Hepatocyte (in vitro differentiated cells): Measurements from ENCODE around the gene RPS5. TPM values are rescaled to one million over a fixed set of nuclear protein-coding genes. Genes with fewer than 3 reads are reported as not detected.
A peak's percentile ranks its signal among the peaks of the same experiment; 100 is the strongest.
"Not testable (repeated sequence)": the region's sequence is repeated elsewhere in the genome, so short reads cannot be mapped to it uniquely, and the experiment has no call there.

Experiments used
- DNase-seq: peaks from one replicate; pipeline ENCODE4 v3.0.0-alpha.2; 2016; ENCODE audit warnings: low spot score
- H2AFZ ChIP-seq: fragments of 200-600 bp; sonication (generic); 2 replicates; pipeline ENCODE4 v1.6.0; 2016; ENCODE audit warnings: antibody characterized with exemption, mild to moderate bottlenecking
- H3K27ac ChIP-seq: fragments of 200-600 bp; sonication (generic); 2 replicates; pipeline ENCODE4 v1.5.1; 2016; ENCODE audit warnings: mild to moderate bottlenecking
- H3K27me3 ChIP-seq: fragments of 200-600 bp; sonication (generic); 2 replicates; pipeline ENCODE4 v1.6.1; 2016
- H3K36me3 ChIP-seq: fragments of 200-600 bp; sonication (generic); replicated peaks from 2 replicates; pipeline ENCODE4 v1.5.1; 2016; ENCODE audit warnings: low read depth; ENCODE audit not compliant: insufficient read depth
- H3K4me1 ChIP-seq: fragments of 200-600 bp; sonication (generic); 2 replicates; pipeline ENCODE4 v1.5.1; 2016; ENCODE audit warnings: mild to moderate bottlenecking, moderate library complexity; ENCODE audit not compliant: insufficient read depth
- H3K4me2 ChIP-seq: fragments of 200-600 bp; sonication (generic); 2 replicates; pipeline ENCODE4 v1.6.0; 2016
- H3K4me3 ChIP-seq: fragments of 200-600 bp; sonication (generic); 2 replicates; pipeline ENCODE4 v1.5.1; 2016; ENCODE audit warnings: mild to moderate bottlenecking
- H3K79me2 ChIP-seq: fragments of 200-600 bp; sonication (generic); 2 replicates; pipeline ENCODE4 v1.6.0; 2017; ENCODE audit warnings: mild to moderate bottlenecking
- H3K9me2 ChIP-seq: fragments of 200-600 bp; sonication (generic); replicated peaks from 2 replicates; pipeline ENCODE4 v1.6.0; 2017; ENCODE audit warnings: mild to moderate bottlenecking; ENCODE audit not compliant: insufficient read depth
- H3K9me3 ChIP-seq: fragments of 200-600 bp; sonication (generic); 2 replicates; pipeline ENCODE4 v1.5.1; 2016; ENCODE audit warnings: low read depth, mild to moderate bottlenecking
- H4K20me1 ChIP-seq: fragments of 200-600 bp; sonication (generic); 2 replicates; pipeline ENCODE4 v1.6.0; 2016; ENCODE audit warnings: mild to moderate bottlenecking; ENCODE audit not compliant: insufficient read depth, poor library complexity, severe bottlenecking
- CTCF ChIP-seq: fragments of 200-600 bp; sonication (generic); IDR thresholded peaks from 2 replicates; pipeline ENCODE4 v1.5.1; 2016; ENCODE audit warnings: antibody characterized with exemption, mild to moderate bottlenecking; ENCODE audit not compliant: poor library complexity
- EZH2 ChIP-seq: fragments of 200-600 bp; sonication (generic); IDR thresholded peaks from 2 replicates; pipeline ENCODE4 v1.6.1; 2016; ENCODE audit warnings: antibody characterized with exemption, mild to moderate bottlenecking, borderline replicate concordance
- EZH2phosphoT487 ChIP-seq: fragments of 200-600 bp; sonication (generic); IDR thresholded peaks from one replicate; pipeline ENCODE4 v1.6.1; 2018; ENCODE audit warnings: antibody characterized with exemption, mild to moderate bottlenecking, low read depth, moderate library complexity; ENCODE audit not compliant: unreplicated experiment, severe bottlenecking
- WGBS: methylation state at CpG from one replicate; pipeline ENCODE4 v1.1.6; 2016; ENCODE audit warnings: low lambda C conversion rate; ENCODE audit errors: missing lambda C conversion rate; 5-methylcytosine and 5-hydroxymethylcytosine counted together
- polyA plus RNA-seq: library from polyadenylated mRNA; unstranded; fragments of >200 nt; fragmentation: Nextera tagmentation; extraction: Ambion mirVana; gene quantifications from 2 replicates; pipeline ENCODE4 v1.2.1, GENCODE V29; 2016
- total RNA-seq: library from RNA; depleted of rRNA; stranded (reverse); fragments of >200 nt; gene quantifications from 2 replicates; pipeline ENCODE4 v1.2.3, GENCODE V29; 2014

The RPS5 gene
- total and polyA plus RNA-seq, 2 experiments from 2014 or later = 565 to 1,644 TPM

GRCh38 chr19:58400316-58400915, 13.3 kb downstream of the RPS5 start:
- WGBS = 85% methylated on average over 18 of the region's 18 CpGs
- Histone ChIP-seq H3K4me1 (peaks cover 14% of the 10 kb centered on the region), H3K9me3 (no peaks in the 10 kb centered on the region), H2AFZ (peak overlapping the region; percentile 27), H3K4me3 (no peak overlapping the region), H3K27me3 (peaks cover 8% of the 10 kb centered on the region), H3K9me2 (no peaks in the 10 kb centered on the region), H3K79me2 (peaks cover 13% of the 10 kb centered on the region), H3K27ac (no peak overlapping the region), H3K36me3 (no peaks in the 10 kb centered on the region), H4K20me1 (no peaks in the 10 kb centered on the region), H3K4me2 (peak overlapping the region; percentile 81)
- no peak for DNase-seq
- TF ChIP-seq EZH2 = no peak

- H3K27ac ChIP-seq = peak overlapping the region; percentile 59
- peak overlapping the region; percentile 27 for H2AFZ ChIP-seq
Observed at GRCh38 chr19:58400916-58401839, 14.1 kb downstream of the RPS5 start.

GRCh38 chr19:58401840-58402421, 14.9 kb downstream of the RPS5 start:
- peak overlapping the region; percentile 80 for H3K4me2 ChIP-seq
- peak overlapping the region; percentile 41 for H3K4me3 ChIP-seq
- peak overlapping the region; percentile 59 for H3K27ac ChIP-seq
- no peak for DNase-seq
- 25% methylated on average over 22 of the region's 23 CpGs for WGBS
- TF ChIP-seq CTCF = no peak
- no peaks in the 10 kb centered on the region for H4K20me1 ChIP-seq
- peaks cover 17% of the 10 kb centered on the region for H3K79me2 ChIP-seq
- peaks cover 10% of the 10 kb centered on the region for H3K4me1 ChIP-seq
- no peaks in the 10 kb centered on the region for H3K9me2 ChIP-seq
- peak overlapping the region; percentile 12 for H2AFZ ChIP-seq
- H3K36me3 ChIP-seq = no peaks in the 10 kb centered on the region
- peaks cover 5% of the 10 kb centered on the region for H3K27me3 ChIP-seq
- no peaks in the 10 kb centered on the region for H3K9me3 ChIP-seq

More at GRCh38 chr19:58400916-58401839, 14.1 kb downstream of the RPS5 start:
- H3K9me3 ChIP-seq = no peaks in the 10 kb centered on the region
- H3K4me1 ChIP-seq = peaks cover 9% of the 10 kb centered on the region
- H3K79me2 ChIP-seq = peaks cover 13% of the 10 kb centered on the region
- TF ChIP-seq CTCF (peak; percentile 13), EZH2 (no peak), EZH2phosphoT487 (no peak)
- H4K20me1 ChIP-seq = no peaks in the 10 kb centered on the region
- WGBS = 5% methylated on average over 77 of the region's 80 CpGs
- no peaks in the 10 kb centered on the region for H3K9me2 ChIP-seq
- peak overlapping the region; percentile 41 for H3K4me3 ChIP-seq
- H3K4me2 ChIP-seq = peak overlapping the region; percentile 81
- H3K36me3 ChIP-seq = no peaks in the 10 kb centered on the region
- peak; percentile 100 for DNase-seq
- peaks cover 8% of the 10 kb centered on the region for H3K27me3 ChIP-seq

- WGBS = 68% methylated on average over 5 of the region's 5 CpGs
Observed at GRCh38 chr19:58403920-58404478, 16.9 kb downstream of the RPS5 start.

More at GRCh38 chr19:58403920-58404478, 16.9 kb downstream of the RPS5 start:
- not testable (repeated sequence) for H3K4me3 ChIP-seq, H4K20me1 ChIP-seq, H3K9me2 ChIP-seq, H3K9me3 ChIP-seq, H3K36me3 ChIP-seq, H3K27me3 ChIP-seq, H3K4me2 ChIP-seq, H2AFZ ChIP-seq
- peak; percentile 53 for DNase-seq
- Histone ChIP-seq H3K79me2 (peaks cover 30% of the 10 kb centered on the region), H3K4me1 (peaks cover 17% of the 10 kb centered on the region), H3K27ac (peak overlapping the region; percentile 58)
